GM10248 (cell line): Measurements from ENCODE around the gene CDK13.
"Not testable (repeated sequence)": the region's sequence is repeated elsewhere in the genome, so short reads cannot be mapped to it uniquely, and the experiment has no call there.

Experiments
- CTCF ChIA-PET: fragments of 300-600 bp; sonication (Branson Sonifier 250); formaldehyde crosslinking; extraction: SDS; loops from one replicate; lab custom pipeline; 2021; ENCODE audit warnings: antibody characterized with exemption; lab: Yijun Ruan, JAX
- POLR2A ChIA-PET: fragments of 350-650 bp; sonication (Branson Sonifier 250); formaldehyde crosslinking; extraction: SDS; loops from one replicate; lab custom pipeline; 2020; ENCODE audit warnings: antibody characterized with exemption; lab: Yijun Ruan, JAX
- DNase-seq: peaks from one replicate; pipeline ENCODE4 v3.0.0; 2012; ENCODE audit errors: extremely low spot score
- TF ChIP-seq, protein P1 (sequence below): IDR thresholded peaks from 2 replicates; pipeline ENCODE4 v1.5.1; 2012; ENCODE audit warnings: mild to moderate bottlenecking, low read depth; ENCODE audit errors: extremely low read depth, missing control alignments, control extremely low read depth

The CDK13 gene

DNA sequence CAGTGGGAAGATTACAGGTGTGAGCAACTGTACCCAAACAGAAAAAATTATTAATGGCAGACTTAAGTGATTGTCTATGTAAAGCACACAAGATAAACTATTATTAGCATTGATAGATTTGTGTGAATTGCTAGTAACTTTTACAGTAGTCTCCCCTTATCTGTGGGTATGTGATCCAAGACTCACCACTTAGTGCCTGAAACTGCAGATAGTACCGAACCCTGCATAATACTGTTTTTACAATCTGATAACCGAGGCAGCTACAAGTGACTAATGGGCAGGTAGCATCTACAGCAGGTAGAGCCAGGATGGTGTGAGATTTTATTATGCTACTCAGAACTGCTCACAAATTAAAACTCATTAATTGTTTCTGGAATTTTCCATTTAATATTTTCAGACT is 152.8 kb downstream of the CDK13 start:
- ChIA-PET POLR2A (no interaction called here), CTCF (no interaction called here)
- TF ChIP-seq, protein P1, sequence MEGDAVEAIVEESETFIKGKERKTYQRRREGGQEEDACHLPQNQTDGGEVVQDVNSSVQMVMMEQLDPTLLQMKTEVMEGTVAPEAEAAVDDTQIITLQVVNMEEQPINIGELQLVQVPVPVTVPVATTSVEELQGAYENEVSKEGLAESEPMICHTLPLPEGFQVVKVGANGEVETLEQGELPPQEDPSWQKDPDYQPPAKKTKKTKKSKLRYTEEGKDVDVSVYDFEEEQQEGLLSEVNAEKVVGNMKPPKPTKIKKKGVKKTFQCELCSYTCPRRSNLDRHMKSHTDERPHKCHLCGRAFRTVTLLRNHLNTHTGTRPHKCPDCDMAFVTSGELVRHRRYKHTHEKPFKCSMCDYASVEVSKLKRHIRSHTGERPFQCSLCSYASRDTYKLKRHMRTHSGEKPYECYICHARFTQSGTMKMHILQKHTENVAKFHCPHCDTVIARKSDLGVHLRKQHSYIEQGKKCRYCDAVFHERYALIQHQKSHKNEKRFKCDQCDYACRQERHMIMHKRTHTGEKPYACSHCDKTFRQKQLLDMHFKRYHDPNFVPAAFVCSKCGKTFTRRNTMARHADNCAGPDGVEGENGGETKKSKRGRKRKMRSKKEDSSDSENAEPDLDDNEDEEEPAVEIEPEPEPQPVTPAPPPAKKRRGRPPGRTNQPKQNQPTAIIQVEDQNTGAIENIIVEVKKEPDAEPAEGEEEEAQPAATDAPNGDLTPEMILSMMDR: no peak
- DNase-seq: no peak

DNA sequence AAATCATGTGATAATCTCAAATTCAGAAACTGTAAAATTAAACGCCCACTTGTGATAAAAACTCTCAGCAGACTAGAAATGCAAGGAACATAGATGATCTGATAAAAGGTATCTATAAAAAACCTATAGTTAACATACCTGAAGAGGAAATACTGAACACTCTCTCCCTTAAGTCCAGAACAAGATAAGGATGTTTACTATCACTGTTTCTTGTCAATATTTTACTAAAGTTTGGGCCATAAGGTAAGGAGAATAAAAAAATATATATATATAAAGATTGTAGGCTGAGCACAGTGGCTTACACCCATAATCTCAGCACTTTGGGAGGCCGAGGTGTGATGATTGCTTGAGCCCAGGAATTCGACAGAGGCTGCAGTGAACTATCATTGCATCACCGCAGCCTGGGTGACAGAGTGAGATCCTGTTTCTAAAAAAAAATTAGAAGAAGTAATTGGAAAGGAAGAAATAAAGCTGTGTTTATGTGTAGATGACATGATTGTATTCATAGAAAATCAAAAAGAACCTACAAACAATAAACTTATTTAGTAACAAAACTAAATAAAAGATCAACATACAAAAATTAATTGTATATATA is 155.9 kb downstream of the CDK13 start:
- TF ChIP-seq, protein P1: no peak
- no peak for DNase-seq
- CTCF ChIA-PET: no interaction called here
- POLR2A ChIA-PET: no interaction called here

DNA sequence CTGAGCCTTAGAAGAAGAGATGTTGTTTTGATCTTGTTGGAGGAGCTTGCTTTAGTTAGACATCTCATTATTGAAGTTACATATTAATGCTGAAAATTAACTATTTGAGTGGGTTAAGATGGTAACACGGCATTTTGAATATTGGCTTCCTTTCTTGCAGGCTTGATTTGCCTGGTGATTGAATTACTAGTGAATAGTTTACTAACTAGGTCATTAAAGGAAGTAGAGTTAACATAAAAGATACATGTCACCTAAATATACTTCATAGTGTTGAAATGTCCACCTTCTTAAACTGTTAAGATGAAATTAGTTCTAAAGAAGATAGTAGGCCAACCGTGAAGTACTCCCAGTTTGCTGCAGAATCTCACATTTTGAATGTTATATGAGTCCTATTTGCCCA is 165.9 kb downstream of the CDK13 start:
- TF ChIP-seq, protein P1: no peak
- CTCF ChIA-PET: interaction anchor here (1.3 kb wide), 1 partner anchor 18 kb away, joined by 3 read pairs; the partner anchor contains the start of gene MPLKIP
- no peak for DNase-seq
- POLR2A ChIA-PET: no interaction called here

DNA sequence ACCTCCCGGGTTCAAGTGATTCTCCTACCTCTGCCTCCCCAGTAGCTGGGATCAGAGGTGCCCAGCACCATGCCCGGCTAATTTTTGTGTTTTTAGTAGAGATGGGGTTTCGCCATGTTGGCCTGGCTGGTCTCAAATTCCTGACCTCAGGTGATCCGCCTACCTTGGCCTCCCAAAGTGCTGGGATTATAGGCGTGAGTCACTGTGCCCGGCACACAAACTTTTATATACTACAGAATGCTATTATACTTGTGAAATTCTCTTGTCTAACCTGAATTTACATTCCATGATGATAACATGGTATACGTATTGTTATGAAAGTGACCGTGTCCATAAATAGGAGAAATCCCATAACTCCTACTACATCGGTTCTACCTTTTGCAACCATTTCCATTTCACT is 167.1 kb downstream of the CDK13 start:
- DNase-seq, POLR2A ChIA-PET: not testable (repeated sequence)
- CTCF ChIA-PET: interaction anchor here (1.1 to 1.3 kb wide), 2 partner anchors 9 to 17 kb away, joined by 3 read pairs; partner anchors contain the start of gene MPLKIP

DNA sequence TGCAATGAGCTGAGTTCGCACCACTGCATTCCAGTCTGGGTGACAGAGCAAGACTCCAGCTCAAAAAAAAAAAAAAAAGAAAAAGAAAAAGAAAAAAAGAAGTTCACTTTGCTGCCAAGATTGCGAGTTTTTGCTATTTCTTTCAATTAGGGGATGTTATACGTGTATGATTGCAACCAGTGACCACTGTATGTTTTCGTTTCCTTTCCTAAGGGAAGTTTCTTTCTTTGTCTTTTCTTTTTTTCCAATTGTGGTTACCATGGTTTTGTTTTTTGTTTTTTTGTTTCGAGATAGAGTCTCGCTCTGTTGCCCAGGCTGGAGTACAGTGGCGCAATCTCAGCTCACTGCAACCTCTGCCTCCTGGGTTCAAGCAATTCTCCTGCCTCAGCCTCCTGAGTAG is 168.1 kb downstream of the CDK13 start:
- POLR2A ChIA-PET, DNase-seq: not testable (repeated sequence)
- CTCF ChIA-PET: interaction anchor here (0.9 kb wide), 1 partner anchor 17 kb away, joined by 4 read pairs; the partner anchor contains the start of gene SUGCT

DNA sequence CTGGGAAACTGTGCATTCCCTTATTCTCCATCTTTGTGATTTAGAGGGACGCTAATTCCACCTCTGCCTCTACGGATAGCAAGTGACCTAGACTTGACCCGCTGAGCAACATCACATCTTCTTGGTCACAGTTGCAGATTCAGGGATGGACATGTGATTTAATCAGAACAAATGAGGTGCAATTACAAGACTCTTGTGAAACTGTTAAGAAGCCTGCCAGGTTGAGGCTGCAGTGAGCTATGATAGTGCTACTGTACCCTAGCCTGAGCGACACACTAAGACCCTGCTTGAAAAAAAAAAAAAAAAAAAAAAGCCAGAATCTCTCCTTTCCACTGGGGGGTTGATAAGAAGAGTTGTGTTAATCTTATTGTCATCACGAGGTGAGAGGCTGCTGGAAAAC is 170.0 kb downstream of the CDK13 start:
- DNase-seq: no peak
- TF ChIP-seq, protein P1: no peak
- ChIA-PET POLR2A (no interaction called here), CTCF (interaction anchor here (1.9 kb wide), 1 partner anchor 15 kb away, joined by 11 read pairs; the partner anchor contains the start of genes MPLKIP and SUGCT)

DNA sequence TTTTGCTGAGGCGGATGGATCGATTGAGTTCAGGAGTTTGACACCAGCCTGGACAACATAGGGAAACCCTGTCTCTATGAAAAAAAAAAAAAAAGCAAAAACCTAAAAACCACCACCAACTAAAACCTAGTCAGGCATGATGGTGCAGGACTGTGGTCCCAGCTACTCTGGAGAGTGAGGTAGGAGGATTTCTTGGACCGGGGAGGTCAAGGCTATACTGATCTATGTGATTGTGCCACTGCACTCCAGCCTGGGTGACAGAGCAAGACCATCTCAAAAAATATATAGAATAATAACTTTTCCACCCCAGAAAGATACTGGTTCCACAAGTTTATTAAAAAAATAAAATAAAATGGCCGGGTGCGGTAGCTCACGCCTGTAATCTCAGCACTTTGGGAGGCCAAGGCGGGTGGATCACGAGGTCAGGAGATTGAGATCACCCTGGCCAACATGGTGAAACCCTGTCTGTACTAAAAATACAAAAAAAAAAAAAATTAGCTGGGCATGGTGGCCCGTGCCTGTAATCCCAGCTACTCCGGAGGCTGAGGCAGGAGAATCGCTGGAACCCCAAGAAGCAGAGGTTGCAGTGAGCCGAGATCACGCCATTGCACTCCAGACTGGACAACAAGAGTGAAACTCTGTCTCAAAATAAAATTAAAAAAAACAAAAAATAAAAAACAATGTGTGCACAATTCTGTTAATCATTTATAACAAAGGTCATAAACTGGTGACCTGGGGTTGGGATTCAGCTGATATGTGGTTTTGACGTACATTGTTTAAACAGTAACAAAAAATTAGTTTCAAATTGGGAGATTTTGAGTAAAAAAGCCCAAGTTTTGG is 172.3 kb downstream of the CDK13 start:
- POLR2A ChIA-PET, DNase-seq: not testable (repeated sequence)
- CTCF ChIA-PET: interaction anchor here (1.0 to 2.1 kb wide), 3 partner anchors 9 to 12 kb away, joined by 3 to 14 read pairs (median 4); partner anchors contain the start of genes MPLKIP and SUGCT

DNA sequence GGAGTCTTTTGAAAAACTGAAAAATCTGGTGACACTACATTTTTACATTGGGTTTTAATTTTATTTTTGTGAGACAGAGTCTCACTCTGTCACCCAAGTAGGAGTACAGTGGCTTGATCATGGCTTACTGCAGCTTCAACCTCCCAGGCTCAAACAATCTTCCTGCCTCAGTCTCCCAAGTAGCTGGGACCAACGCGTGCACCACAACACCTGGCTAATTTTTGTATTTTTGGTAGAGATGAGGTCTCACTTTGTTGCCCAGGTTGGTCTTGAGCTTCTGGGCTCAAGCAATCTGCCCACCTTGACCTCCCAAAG is 172.8 kb downstream of the CDK13 start:
- ChIA-PET CTCF (interaction anchor here (1.0 to 2.1 kb wide), 3 partner anchors 9 to 12 kb away, joined by 3 to 14 read pairs (median 4); partner anchors contain the start of genes MPLKIP and SUGCT), POLR2A (no interaction called here)
- TF ChIP-seq, protein P1: no peak
- no peak for DNase-seq
